Astrocyte (in vitro differentiated cells and primary cell): Measurements from ENCODE around the gene FKBP10. TPM values are rescaled to one million over a fixed set of nuclear protein-coding genes. Genes with fewer than 3 reads are reported as not detected.

Experiments
- DNase-seq: peaks from one replicate; pipeline ENCODE4 v3.0.0-alpha.2; 2010; ENCODE audit warnings: low read depth
- FAIRE-seq: peaks from 2 replicates; lab custom pipeline; 2011; peaks lifted over from hg19 to GRCh38; lab: Jason Lieb, UNC
- H2AFZ ChIP-seq: 2 replicates; pipeline ENCODE4 v1.6.0; 2012; ENCODE audit warnings: low read depth, low read length, inconsistent platforms
- H3K27ac ChIP-seq: 2 replicates; pipeline ENCODE4 v1.5.1; 2011; ENCODE audit warnings: low read depth, low read length, inconsistent platforms
- H3K27me3 ChIP-seq: 2 replicates; pipeline ENCODE4 v1.6.0; 2011; ENCODE audit warnings: low read length, inconsistent platforms; ENCODE audit not compliant: insufficient read depth
- H3K36me3 ChIP-seq: 2 replicates; pipeline ENCODE4 v1.5.1; 2011; ENCODE audit warnings: low read length, inconsistent platforms; ENCODE audit not compliant: insufficient read depth
- H3K4me1 ChIP-seq: 2 replicates; pipeline ENCODE4 v1.5.1; 2011; ENCODE audit warnings: low read length, inconsistent platforms; ENCODE audit not compliant: insufficient read depth
- H3K4me2 ChIP-seq: 2 replicates; pipeline ENCODE4 v1.6.0; 2012; ENCODE audit warnings: low read length, inconsistent platforms
- H3K4me3 ChIP-seq: 2 replicates; pipeline ENCODE4 v1.5.1; 2011; ENCODE audit warnings: low read depth, mild to moderate bottlenecking, low read length, inconsistent platforms; ENCODE audit not compliant: insufficient read depth
- H3K79me2 ChIP-seq: 2 replicates; pipeline ENCODE4 v1.6.0; 2012; ENCODE audit warnings: mild to moderate bottlenecking, low read length, inconsistent platforms; ENCODE audit not compliant: insufficient read depth
- H3K9ac ChIP-seq: 2 replicates; pipeline ENCODE4 v1.6.0; 2012; ENCODE audit warnings: mild to moderate bottlenecking, low read length, inconsistent platforms
- H3K9me3 ChIP-seq: 2 replicates; pipeline ENCODE4 v1.5.1; 2012; ENCODE audit warnings: low read depth, mild to moderate bottlenecking, low read length, inconsistent platforms; ENCODE audit not compliant: insufficient read depth
- H4K20me1 ChIP-seq: 2 replicates; pipeline ENCODE4 v1.6.0; 2012; ENCODE audit warnings: low read length, inconsistent platforms; ENCODE audit not compliant: insufficient read depth
- H3K27ac Mint-ChIP-seq: one replicate; pipeline ENCODE4 v1.8.0; 2021; ENCODE audit warnings: mild to moderate bottlenecking, mixed read lengths; ENCODE audit not compliant: unreplicated experiment
- H3K27me3 Mint-ChIP-seq: one replicate; pipeline ENCODE4 v1.8.0; 2021; ENCODE audit warnings: low read depth, mixed read lengths; ENCODE audit not compliant: unreplicated experiment
- H3K36me3 Mint-ChIP-seq: one replicate; pipeline ENCODE4 v1.8.0; 2021; ENCODE audit warnings: low read depth, mixed read lengths; ENCODE audit not compliant: unreplicated experiment
- H3K4me1 Mint-ChIP-seq: one replicate; pipeline ENCODE4 v1.8.0; 2021; ENCODE audit warnings: low read depth, mixed read lengths; ENCODE audit not compliant: unreplicated experiment
- H3K4me3 Mint-ChIP-seq: one replicate; pipeline ENCODE4 v1.8.0; 2021; ENCODE audit warnings: mild to moderate bottlenecking, moderate library complexity, mixed read lengths; ENCODE audit not compliant: unreplicated experiment
- H3K9me3 Mint-ChIP-seq: one replicate; pipeline ENCODE4 v1.8.0; 2021; ENCODE audit warnings: mild to moderate bottlenecking, mixed read lengths; ENCODE audit not compliant: unreplicated experiment
- EZH2 ChIP-seq: IDR thresholded peaks from 2 replicates; pipeline ENCODE4 v1.6.1; 2012; ENCODE audit warnings: mild to moderate bottlenecking, low read length, inconsistent platforms; ENCODE audit not compliant: insufficient read depth
- total RNA-seq: library from RNA; stranded (reverse); gene quantifications from 2 replicates; pipeline ENCODE4 v1.2.1, GENCODE V29; 2021
- TF ChIP-seq, protein P1 (sequence below): IDR thresholded peaks from 2 replicates; pipeline ENCODE4 v1.5.1; 2011; ENCODE audit warnings: low read depth, mild to moderate bottlenecking, inconsistent platforms, low read length, moderate library complexity; ENCODE audit not compliant: insufficient read depth

FKBP10 gene
- total RNA-seq, 1 donor from 2014 or later, result 446 TPM

DNA sequence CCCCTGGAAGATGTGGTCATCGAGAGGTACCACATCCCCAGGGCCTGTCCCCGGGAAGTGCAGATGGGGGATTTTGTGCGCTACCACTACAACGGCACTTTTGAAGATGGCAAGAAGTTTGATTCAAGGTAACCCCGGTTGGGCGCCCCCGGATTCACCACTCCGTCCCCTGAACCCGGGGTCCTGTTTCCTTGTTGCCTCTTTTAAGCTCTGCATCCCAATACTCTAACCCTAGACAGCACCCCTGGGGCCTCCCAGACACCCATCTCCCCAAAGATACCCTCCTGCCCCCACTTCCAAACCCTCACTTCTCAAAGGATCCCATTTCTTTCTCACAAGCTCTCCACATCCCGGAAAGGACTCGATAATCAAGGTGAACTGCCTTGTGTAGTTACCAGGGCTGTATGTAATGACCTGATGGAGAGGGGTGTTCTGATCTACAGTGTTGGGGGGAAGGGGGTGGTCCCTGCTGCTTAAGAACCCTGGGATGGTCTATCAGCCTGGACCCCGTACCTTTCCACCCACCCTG, 412 bp downstream of the FKBP10 start:
- no peaks in the 10 kb centered on the region for H3K27me3 Mint-ChIP-seq
- H3K79me2 ChIP-seq, result peaks cover 82% of the 10 kb centered on the region
- H3K27me3 ChIP-seq, result no peaks in the 10 kb centered on the region
- peak overlapping the region; percentile 76 for H3K27ac ChIP-seq
- H3K4me3 Mint-ChIP-seq, result peak overlapping the region; percentile 98
- H3K36me3 Mint-ChIP-seq, result peaks cover 16% of the 10 kb centered on the region
- peak overlapping the region; percentile 97 for H2AFZ ChIP-seq
- no peak for TF ChIP-seq EZH2
- TF ChIP-seq, protein P1, sequence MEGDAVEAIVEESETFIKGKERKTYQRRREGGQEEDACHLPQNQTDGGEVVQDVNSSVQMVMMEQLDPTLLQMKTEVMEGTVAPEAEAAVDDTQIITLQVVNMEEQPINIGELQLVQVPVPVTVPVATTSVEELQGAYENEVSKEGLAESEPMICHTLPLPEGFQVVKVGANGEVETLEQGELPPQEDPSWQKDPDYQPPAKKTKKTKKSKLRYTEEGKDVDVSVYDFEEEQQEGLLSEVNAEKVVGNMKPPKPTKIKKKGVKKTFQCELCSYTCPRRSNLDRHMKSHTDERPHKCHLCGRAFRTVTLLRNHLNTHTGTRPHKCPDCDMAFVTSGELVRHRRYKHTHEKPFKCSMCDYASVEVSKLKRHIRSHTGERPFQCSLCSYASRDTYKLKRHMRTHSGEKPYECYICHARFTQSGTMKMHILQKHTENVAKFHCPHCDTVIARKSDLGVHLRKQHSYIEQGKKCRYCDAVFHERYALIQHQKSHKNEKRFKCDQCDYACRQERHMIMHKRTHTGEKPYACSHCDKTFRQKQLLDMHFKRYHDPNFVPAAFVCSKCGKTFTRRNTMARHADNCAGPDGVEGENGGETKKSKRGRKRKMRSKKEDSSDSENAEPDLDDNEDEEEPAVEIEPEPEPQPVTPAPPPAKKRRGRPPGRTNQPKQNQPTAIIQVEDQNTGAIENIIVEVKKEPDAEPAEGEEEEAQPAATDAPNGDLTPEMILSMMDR, result no peak
- FAIRE-seq, result no peak
- peak overlapping the region; percentile 96 for H3K9ac ChIP-seq
- H3K36me3 ChIP-seq, result peaks cover 7% of the 10 kb centered on the region
- H4K20me1 ChIP-seq, result peaks cover 69% of the 10 kb centered on the region
- peak overlapping the region; percentile 99 for H3K27ac Mint-ChIP-seq
- H3K4me2 ChIP-seq, result peak overlapping the region; percentile 96
- H3K4me1 ChIP-seq, result peaks cover 36% of the 10 kb centered on the region
- DNase-seq, result no peak
- H3K9me3 ChIP-seq, result no peaks in the 10 kb centered on the region
- H3K9me3 Mint-ChIP-seq, result no peaks in the 10 kb centered on the region
- H3K4me1 Mint-ChIP-seq, result peaks cover 22% of the 10 kb centered on the region
- peak overlapping the region; percentile 93 for H3K4me3 ChIP-seq

DNA sequence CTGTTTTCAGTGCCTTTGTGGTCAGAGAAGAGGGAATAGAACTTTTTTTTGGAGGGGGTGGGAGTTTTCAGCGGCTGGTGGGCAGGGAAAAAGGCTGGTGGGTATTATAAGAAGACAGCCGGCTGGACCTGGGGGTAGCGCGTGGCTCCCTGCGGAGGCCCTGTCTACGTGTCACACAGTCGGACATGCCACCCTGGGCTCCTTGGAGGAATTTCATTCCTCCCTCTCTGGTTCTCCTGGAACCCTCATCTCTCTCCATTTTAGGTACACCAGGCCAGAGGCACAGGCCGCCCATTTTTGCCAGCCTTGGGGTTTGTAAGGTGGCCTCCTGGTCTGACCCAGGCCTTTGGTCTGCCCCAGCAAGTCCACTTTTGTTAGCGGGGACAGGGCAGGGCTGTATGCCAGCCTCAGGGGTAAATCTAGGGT, 908 bp downstream of the FKBP10 start:
- H3K27ac Mint-ChIP-seq, result peak overlapping the region; percentile 99
- Histone ChIP-seq H2AFZ (peak overlapping the region; percentile 97), H3K9ac (peak overlapping the region; percentile 96), H3K27me3 (no peaks in the 10 kb centered on the region), H3K4me1 (peaks cover 36% of the 10 kb centered on the region), H3K4me3 (peak overlapping the region; percentile 93), H3K4me2 (peak overlapping the region; percentile 96), H3K36me3 (peaks cover 10% of the 10 kb centered on the region), H4K20me1 (peaks cover 67% of the 10 kb centered on the region), H3K27ac (peak overlapping the region; percentile 76), H3K79me2 (peaks cover 85% of the 10 kb centered on the region), H3K9me3 (no peaks in the 10 kb centered on the region)
- no peaks in the 10 kb centered on the region for H3K27me3 Mint-ChIP-seq
- TF ChIP-seq, protein P1, result no peak
- no peak for TF ChIP-seq EZH2
- H3K4me3 Mint-ChIP-seq, result peak overlapping the region; percentile 98
- H3K9me3 Mint-ChIP-seq, result no peaks in the 10 kb centered on the region
- DNase-seq (no peak), FAIRE-seq (no peak)
- peaks cover 12% of the 10 kb centered on the region for H3K36me3 Mint-ChIP-seq
- peaks cover 22% of the 10 kb centered on the region for H3K4me1 Mint-ChIP-seq

DNA sequence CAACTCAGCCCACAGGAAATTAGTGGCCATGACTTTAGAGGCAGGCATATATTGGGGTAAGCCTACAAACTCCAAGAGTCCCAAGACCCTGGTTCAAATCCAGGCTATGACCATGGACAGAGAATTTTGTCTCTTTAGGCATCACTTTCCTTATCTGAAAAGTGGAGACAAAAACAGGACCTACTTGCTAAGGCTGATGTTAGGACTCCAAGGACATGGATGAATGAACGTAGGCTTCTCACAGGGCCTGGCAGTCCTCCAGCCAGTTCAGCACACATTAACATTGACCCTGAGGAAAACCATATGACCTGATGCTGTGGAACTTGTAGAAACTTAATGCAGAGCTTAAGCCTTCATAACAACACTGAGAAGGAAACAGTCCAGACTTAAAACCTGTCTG, 1.4 kb downstream of the FKBP10 start:
- no peak for TF ChIP-seq EZH2
- TF ChIP-seq, protein P1, result no peak
- FAIRE-seq (no peak), DNase-seq (peak; percentile 26)
- Mint-ChIP-seq H3K4me3 (peak overlapping the region; percentile 98), H3K4me1 (peaks cover 22% of the 10 kb centered on the region), H3K27ac (peak overlapping the region; percentile 99), H3K36me3 (peaks cover 11% of the 10 kb centered on the region), H3K27me3 (no peaks in the 10 kb centered on the region), H3K9me3 (no peaks in the 10 kb centered on the region)
- peak overlapping the region; percentile 96 for H3K9ac ChIP-seq
- H3K4me2 ChIP-seq, result peak overlapping the region; percentile 96
- H3K27ac ChIP-seq, result peak overlapping the region; percentile 76
- H3K4me1 ChIP-seq, result peaks cover 36% of the 10 kb centered on the region
- peaks cover 67% of the 10 kb centered on the region for H4K20me1 ChIP-seq
- H3K27me3 ChIP-seq, result no peaks in the 10 kb centered on the region
- H2AFZ ChIP-seq, result no peak overlapping the region
- no peaks in the 10 kb centered on the region for H3K9me3 ChIP-seq
- peaks cover 80% of the 10 kb centered on the region for H3K79me2 ChIP-seq
- H3K4me3 ChIP-seq, result peak overlapping the region; percentile 93
- H3K36me3 ChIP-seq, result peaks cover 10% of the 10 kb centered on the region
